ES-I3 (cell line): ENCODE measurements around the gene GUCY1A1.

Source experiments
- H3K36me3 ChIP-seq: 2 replicates; pipeline ENCODE4 v1.6.1; 2013; ENCODE audit warnings: mild to moderate bottlenecking, low read length, control low read depth, moderate library complexity; ENCODE audit not compliant: insufficient read depth
- H3K4me1 ChIP-seq: 2 replicates; pipeline ENCODE4 v1.6.1; 2013; ENCODE audit warnings: mild to moderate bottlenecking, control low read depth, low read length; ENCODE audit not compliant: insufficient read depth
- H3K9ac ChIP-seq: 2 replicates; pipeline ENCODE4 v1.6.1; 2013; ENCODE audit warnings: low read depth, mild to moderate bottlenecking, low read length, moderate library complexity
- H3K9me3 ChIP-seq: 2 replicates; pipeline ENCODE4 v1.6.1; 2013; ENCODE audit warnings: mild to moderate bottlenecking, low read length, moderate library complexity; ENCODE audit not compliant: control insufficient read depth, insufficient read depth

Gene GUCY1A1

DNA sequence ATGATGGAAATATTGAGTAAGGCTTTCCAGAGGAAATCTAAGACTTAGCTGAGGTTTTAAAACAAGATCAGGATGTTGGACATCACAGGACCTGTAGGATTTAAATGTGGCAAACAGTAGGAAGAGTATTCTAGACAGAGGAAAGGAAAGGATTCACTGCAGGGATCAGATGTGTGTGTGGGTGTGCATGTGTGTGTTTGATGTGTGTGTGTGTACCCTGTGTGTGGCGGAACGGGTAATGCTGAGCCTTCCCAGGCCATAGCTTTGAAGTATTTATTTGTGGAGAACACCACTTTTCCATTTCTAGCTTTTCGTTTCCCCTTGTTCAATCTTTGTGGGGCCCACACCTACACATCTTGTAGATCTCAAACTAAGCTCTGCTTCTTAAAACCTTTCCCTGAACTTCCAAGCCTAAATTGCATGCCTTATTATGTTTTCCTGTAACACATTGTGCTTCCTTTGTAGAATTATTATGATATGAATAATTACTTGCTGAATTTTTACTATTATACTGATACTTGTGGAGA, 6.9 kb downstream of the GUCY1A1 start:
- Histone ChIP-seq H3K9ac (no peak overlapping the region), H3K36me3 (no peaks in the 10 kb centered on the region), H3K4me1 (no peaks in the 10 kb centered on the region), H3K9me3 (no peaks in the 10 kb centered on the region)

DNA sequence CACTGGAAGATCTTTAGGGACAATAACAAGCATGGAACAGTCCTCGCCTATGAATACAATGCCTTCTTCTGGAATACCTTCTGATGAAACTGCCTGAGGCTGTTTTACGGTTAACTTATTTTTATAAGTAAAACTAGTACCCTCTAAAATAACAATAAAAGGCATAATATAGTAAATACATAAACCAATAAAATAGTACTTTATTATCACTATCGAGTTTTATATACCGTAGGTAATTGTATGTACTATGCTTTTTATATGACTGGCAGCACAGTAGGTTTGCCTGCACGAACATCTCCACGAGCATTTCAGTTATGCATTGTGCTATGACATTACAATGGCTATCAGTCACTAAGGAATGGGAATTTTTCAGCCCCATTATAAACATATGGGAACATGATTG, 8.0 kb downstream of the GUCY1A1 start:
- Histone ChIP-seq H3K36me3 (no peaks in the 10 kb centered on the region), H3K4me1 (no peaks in the 10 kb centered on the region), H3K9ac (no peak overlapping the region), H3K9me3 (no peaks in the 10 kb centered on the region)

DNA sequence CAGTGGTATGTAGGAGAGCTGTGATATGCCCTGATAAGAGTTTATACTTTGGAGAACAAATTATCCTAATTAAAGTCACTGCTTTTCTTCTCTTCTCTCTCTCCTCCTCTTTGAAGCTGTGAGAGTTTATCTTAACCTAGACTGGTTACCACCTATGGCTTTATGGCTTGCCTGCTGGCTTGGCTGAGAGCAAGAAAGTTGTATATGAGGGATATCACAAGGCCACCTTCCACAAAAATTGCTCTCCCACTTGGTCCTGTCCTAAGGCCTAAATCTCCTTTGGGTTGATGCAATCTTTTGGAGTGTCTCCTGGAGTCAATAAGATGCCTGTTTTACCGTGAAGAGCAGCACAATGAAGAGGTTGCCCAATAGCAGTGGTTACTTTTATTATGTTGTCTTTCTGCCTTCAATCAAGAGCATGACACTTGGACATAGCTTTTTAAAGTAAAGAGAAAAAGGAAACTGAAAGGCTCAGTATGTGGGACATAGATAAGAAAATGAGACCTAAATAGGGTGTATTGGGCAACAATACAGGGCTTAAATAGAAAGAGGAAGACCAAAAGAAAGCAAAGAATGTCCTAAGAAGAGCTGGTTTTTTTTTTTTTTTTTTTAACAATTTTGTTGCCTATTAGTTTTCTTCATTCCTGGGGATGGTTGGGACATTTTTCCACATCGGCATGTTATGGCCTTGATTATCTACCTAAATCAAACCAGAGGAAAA, 9.2 kb downstream of the GUCY1A1 start:
- Histone ChIP-seq H3K9ac (no peak overlapping the region), H3K4me1 (no peaks in the 10 kb centered on the region), H3K9me3 (no peaks in the 10 kb centered on the region), H3K36me3 (no peaks in the 10 kb centered on the region)

DNA sequence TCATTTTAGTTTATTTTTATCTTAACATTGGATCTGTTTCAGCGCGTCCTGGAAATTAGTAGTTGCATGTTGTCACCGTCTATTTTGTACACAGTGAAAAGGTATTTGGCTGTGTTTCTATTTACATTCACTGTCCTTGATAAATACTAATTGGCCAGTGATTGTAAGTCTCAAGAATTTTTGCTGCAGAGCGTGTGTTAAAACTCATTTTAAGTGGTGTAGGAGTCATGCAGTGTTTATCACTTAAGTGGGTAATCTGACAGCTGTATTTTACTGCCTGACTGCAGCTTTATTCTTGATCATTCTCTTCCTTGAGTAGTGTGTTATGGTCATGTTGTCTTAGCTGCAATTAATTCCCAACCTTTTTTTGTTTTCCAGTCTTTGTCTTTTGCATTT, 9.8 kb downstream of the GUCY1A1 start:
- Histone ChIP-seq H3K4me1 (no peaks in the 10 kb centered on the region), H3K9me3 (no peaks in the 10 kb centered on the region), H3K36me3 (no peaks in the 10 kb centered on the region), H3K9ac (no peak overlapping the region)

DNA sequence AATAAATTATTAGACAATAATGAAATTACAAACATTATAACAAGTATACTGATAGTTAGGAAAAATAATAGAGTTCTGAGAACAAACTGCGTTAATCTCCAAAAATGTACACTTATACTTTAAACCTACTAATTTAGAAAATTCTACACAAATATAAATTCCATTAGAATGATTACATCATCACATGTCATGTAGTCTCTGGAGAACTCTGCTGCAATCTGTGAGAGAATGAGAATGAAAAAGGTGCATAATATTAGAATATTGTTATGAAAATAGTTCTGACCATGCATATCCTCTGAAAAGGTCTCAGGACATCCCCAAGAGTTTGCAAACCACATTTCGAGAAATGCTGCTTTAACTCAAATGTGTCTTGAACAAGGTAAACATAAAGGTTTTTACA, 11.4 kb downstream of the GUCY1A1 start:
- Histone ChIP-seq H3K9me3 (no peaks in the 10 kb centered on the region), H3K4me1 (no peaks in the 10 kb centered on the region), H3K36me3 (no peaks in the 10 kb centered on the region), H3K9ac (no peak overlapping the region)

DNA sequence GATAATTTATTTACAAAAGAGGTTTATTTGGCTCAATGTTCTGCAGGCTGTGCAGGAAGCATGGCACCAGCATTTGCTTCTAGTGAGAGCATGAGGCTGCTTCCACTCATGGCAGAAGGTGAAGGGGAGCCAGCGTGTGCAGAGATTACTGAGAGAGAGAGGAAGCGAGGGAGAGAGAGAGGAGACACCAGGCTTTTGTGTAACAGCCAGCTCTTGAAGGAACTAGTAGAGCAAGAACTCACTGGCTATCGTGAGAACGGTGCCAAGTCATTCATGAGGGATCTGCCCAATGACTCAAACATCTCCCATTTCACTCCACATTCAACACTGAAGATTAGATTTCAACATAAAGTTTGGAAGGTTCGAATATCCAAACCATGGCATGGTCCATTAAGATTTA, 12.7 kb downstream of the GUCY1A1 start:
- H3K9ac ChIP-seq = no peak overlapping the region
- no peaks in the 10 kb centered on the region for H3K4me1 ChIP-seq
- H3K9me3 ChIP-seq = no peaks in the 10 kb centered on the region
- no peaks in the 10 kb centered on the region for H3K36me3 ChIP-seq

DNA sequence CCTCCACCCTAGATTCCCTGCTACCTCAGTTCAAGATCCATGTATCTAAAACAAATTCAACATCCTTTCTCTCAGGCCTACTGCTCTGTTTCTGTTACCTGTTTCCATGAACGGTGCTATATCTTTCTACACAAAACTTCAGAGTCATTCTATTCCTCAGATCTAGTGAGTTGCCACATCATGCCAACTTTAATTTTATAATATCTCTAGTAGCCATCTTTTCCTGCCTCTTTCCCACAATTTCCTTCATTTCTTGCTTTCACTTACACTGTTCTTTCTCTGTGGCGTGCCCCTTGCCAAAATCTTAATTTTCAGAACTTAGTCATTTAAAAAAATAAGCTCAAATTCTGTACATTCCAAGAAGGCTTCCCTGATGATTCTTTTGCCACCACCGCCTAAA, 15.2 kb downstream of the GUCY1A1 start:
- Histone ChIP-seq H3K9me3 (no peaks in the 10 kb centered on the region), H3K4me1 (no peaks in the 10 kb centered on the region)

DNA sequence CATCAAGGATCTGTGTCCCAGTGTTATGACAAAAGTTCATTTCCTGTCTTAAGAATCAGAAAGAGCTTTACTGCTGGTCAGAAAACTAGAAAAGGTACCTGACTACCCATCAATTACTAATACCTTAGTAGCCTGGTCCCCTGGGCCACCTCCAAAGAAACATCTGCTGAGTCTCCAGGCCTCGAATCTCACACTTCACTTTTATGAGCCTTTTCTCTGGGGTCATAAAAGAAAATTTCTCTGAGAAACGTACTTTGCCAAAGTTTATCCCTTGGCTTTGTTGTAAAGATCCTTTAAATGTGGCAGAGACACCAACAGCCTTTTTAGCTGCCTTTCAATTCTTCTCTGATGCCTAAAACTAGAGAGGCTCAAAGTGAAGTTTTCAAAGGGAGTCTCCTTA, 17.8 kb downstream of the GUCY1A1 start:
- Histone ChIP-seq H3K4me1 (no peaks in the 10 kb centered on the region), H3K9ac (no peak overlapping the region), H3K9me3 (no peaks in the 10 kb centered on the region), H3K36me3 (no peaks in the 10 kb centered on the region)

More for the DNA sequence above, 15.2 kb downstream of the GUCY1A1 start:
- Histone ChIP-seq H3K36me3 (no peaks in the 10 kb centered on the region), H3K9ac (no peak overlapping the region)

DNA sequence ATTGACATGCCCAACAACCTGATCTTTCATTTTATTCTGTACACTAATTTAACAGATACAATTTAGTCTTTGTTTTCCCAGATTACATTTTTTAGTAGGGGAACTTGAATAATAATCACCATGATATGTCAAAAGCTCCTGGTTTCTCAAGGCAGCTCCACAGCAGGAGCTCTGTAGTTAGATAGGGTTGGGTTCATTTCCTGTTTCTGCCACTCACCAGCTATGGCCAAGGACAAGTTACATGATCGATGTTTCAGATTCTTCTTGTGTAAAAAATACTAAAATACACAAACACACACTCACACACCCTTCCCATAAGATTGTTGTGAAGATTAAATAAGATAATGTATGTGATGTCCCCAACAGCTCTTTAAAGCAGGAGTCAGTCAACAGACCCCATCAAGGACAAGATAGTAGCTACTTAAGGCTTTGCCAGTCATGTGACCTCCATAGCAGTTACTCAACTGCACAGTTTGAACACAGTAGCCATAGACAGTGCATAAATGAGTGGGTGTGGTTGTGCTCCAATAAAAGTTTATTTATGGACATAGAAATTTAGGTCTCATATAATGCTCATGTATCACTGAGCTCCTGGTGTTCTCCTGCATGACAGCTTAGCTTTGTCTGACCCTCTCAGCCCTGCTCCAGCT, 18.4 kb downstream of the GUCY1A1 start:
- no peak overlapping the region for H3K9ac ChIP-seq
- no peaks in the 10 kb centered on the region for H3K9me3 ChIP-seq
- H3K4me1 ChIP-seq = no peaks in the 10 kb centered on the region
- H3K36me3 ChIP-seq = no peaks in the 10 kb centered on the region

DNA sequence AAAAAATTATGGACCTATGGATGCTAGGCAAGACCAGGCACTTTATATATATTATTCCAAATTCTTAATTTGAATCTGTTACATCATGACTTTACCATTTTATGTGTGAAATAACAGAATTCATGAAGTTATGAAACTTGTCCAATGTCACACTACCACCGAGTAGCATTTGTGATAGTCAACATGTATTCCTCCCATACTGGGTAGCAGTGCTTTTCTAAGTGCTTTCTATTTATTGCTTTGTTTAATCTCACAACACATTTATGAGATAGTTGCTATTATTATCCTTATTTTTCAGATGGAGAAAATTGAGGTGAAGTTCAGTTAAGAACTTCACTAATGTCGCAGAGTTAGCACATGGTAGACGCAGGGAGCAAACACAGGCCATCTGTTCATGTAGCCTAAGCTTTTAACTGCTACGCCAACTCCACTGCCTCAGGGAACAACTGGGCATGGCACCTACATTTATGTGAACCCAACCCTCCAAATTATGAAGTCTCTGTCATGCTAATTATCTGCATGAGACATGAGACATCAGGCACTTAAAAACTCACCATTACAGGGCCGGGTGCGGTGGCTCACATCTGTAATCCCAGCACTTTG, 20.8 kb downstream of the GUCY1A1 start:
- Histone ChIP-seq H3K9ac (no peak overlapping the region), H3K36me3 (no peaks in the 10 kb centered on the region), H3K9me3 (no peaks in the 10 kb centered on the region), H3K4me1 (no peaks in the 10 kb centered on the region)

DNA sequence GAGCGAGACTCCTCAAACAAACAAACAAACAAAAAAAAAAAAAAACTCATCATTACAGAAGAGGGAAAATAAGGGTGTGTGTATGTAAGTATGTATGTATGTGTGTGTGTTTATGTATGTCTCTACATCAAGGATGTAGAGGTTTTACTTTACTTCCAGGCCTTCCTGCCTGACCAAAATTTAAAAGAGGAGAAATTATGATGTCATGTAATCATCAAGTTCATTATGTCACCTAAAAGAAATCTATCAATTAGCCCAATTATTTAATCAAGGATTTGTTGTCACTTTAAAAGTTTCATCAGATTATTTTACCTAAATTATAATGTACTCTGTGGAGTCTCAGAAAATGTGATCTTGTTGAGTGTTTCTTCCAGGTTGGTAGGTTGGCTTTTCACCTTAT, 21.6 kb downstream of the GUCY1A1 start:
- Histone ChIP-seq H3K36me3 (no peaks in the 10 kb centered on the region), H3K9me3 (no peaks in the 10 kb centered on the region), H3K4me1 (no peaks in the 10 kb centered on the region), H3K9ac (no peak overlapping the region)

DNA sequence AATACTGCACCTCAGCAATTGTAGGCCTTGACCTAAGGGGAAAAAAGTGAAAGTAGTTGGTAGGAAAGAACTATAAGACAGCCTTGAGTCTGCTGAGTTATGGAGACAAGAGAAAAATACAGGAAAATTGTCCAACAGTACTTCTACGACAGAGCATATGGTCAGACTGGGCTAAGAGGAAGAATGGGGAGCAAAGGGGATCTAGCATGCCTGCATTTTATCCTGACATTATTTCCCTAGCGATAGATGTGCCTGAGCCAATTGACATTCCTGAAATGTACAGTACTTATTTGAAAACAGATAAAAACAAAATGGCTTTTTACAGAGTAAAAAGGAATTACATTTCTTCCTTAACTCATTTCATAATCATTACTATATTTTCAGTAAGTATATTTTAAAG, 22.2 kb downstream of the GUCY1A1 start:
- no peak overlapping the region for H3K9ac ChIP-seq
- no peaks in the 10 kb centered on the region for H3K4me1 ChIP-seq
- no peaks in the 10 kb centered on the region for H3K9me3 ChIP-seq
- H3K36me3 ChIP-seq = no peaks in the 10 kb centered on the region

DNA sequence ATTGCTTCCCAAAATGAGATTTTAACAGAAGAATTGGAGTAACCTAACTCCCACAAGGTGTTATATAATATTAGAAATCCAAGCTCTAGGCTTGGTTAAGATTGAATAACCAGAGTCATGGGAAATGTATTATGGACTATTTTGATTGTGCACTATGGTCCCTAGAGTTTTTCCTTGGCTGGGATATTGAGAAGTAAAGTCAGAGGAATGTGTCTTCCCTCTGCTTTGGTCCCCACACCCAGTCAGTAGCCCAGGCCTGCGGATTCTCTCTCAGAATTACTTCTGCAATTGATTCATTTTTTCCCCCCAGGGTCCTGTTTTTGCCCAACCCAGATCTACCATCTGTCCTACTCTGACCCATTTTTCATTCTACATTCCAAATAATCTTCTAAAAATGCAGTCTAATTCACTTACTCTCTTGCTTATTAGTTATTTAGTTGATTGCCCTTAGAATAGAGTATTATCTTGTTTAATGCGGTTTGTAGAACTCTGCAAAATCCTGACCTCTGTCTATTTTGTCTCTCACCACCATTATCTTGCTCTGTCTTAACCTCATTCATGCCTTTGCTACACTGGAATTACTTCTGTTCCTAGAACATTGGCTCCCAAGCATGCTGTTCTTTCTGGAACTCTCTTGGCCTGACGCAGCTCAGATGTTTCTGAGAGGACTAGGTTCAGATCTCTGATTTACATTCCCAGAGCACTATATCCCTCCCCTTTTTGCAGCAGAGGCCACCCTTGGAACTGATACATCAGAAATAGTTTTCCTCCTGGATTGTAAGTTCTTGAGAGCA, 23.6 kb downstream of the GUCY1A1 start:
- Histone ChIP-seq H3K36me3 (no peaks in the 10 kb centered on the region), H3K9me3 (no peaks in the 10 kb centered on the region), H3K9ac (no peak overlapping the region), H3K4me1 (no peaks in the 10 kb centered on the region)

DNA sequence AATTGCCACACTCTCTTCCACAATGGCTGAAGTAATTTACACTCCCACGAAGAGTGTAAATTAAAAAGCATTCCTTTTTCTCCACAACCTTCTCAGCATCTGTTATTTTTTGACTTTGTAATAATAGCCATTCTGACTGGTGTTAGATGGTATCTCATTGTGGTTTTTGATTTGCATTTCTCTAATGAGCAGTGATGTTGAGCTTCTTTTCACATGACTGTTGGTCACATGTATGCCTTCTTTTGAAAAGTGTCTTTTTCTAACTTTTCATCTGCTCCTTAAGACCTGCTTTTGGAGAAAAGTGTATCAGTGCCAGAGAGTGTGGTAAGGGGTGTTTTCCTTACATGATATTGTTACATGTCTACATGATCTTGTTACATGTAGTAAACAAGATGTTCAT, 25.7 kb downstream of the GUCY1A1 start:
- Histone ChIP-seq H3K36me3 (no peaks in the 10 kb centered on the region), H3K9me3 (no peaks in the 10 kb centered on the region), H3K4me1 (no peaks in the 10 kb centered on the region), H3K9ac (no peak overlapping the region)
